Liver (tissue), 9 donors: Measurements from ENCODE around the gene ABCB1. TPM values are rescaled to one million over a fixed set of nuclear protein-coding genes. Genes with fewer than 3 reads are reported as not detected.

ENCODE experiments used
- DNase-seq: peaks from one replicate; pipeline ENCODE4 v3.0.0-alpha.2; 2017; ENCODE audit warnings: low spot score
- H3K27ac ChIP-seq, 2 donors: one replicate each; pipeline ENCODE4 v1.7.0; 2013; ENCODE audit warnings: inconsistent platforms in 2 of 2, low read length in 2 of 2, control low read depth in 1 of 2, low read depth in 1 of 2, mild to moderate bottlenecking in 1 of 2
- H3K27me3 ChIP-seq, 4 donors: one replicate each; pipeline versions ENCODE4 v1.6.1 to v1.7.0; 2013; ENCODE audit warnings: low read length in 3 of 4, inconsistent platforms in 1 of 4, mild to moderate bottlenecking in 1 of 4, moderate library complexity in 1 of 4; ENCODE audit not compliant: control insufficient read depth in 4 of 4, insufficient read depth in 4 of 4
- H3K36me3 ChIP-seq, 4 donors: one replicate each; pipeline versions ENCODE4 v1.6.1 to v1.7.0; 2013; ENCODE audit warnings: low read length in 3 of 4, mild to moderate bottlenecking in 3 of 4, low read depth in 1 of 4, moderate library complexity in 1 of 4; ENCODE audit not compliant: control insufficient read depth in 4 of 4, insufficient read depth in 3 of 4
- H3K4me1 ChIP-seq, 4 donors: one replicate each; pipeline versions ENCODE4 v1.6.1 to v1.7.0; 2013; ENCODE audit warnings: low read length in 3 of 4, mild to moderate bottlenecking in 3 of 4, moderate library complexity in 1 of 4; ENCODE audit not compliant: control insufficient read depth in 4 of 4, insufficient read depth in 4 of 4
- H3K4me3 ChIP-seq, 3 donors: one replicate each; pipeline versions ENCODE4 v1.6.1 to v1.7.0; 2013; ENCODE audit warnings: low read length in 3 of 3, control low read depth in 1 of 3, low read depth in 1 of 3, mild to moderate bottlenecking in 1 of 3
- H3K9ac ChIP-seq, 2 donors: one replicate each; pipeline ENCODE4 v1.7.0; 2013; ENCODE audit warnings: low read length in 2 of 2, mild to moderate bottlenecking in 2 of 2, moderate library complexity in 2 of 2, control low read depth in 1 of 2, low read depth in 1 of 2
- H3K9me3 ChIP-seq, 4 donors: one replicate each; pipeline versions ENCODE4 v1.6.1 to v1.7.0; 2013; ENCODE audit warnings: low read length in 3 of 4; ENCODE audit not compliant: control insufficient read depth in 4 of 4
- FOXA1 ChIP-seq: IDR thresholded peaks from 2 replicates; pipeline ENCODE4 v1.6.1; 2016; ENCODE audit warnings: antibody characterized with exemption
- FOXA2 ChIP-seq: IDR thresholded peaks from 2 replicates; pipeline ENCODE4 v1.6.1; 2016; ENCODE audit warnings: antibody characterized with exemption
- HNF4A ChIP-seq, 2 donors: conservative IDR thresholded peaks; 2 replicates each; pipeline ENCODE4 v1.6.1; 2016; ENCODE audit warnings: antibody characterized with exemption in 2 of 2, mild to moderate bottlenecking in 2 of 2
- RAD21 ChIP-seq, 2 donors: IDR thresholded peaks; 2 replicates each; pipeline ENCODE4 v1.6.1; 2016; ENCODE audit warnings: antibody characterized with exemption in 2 of 2, mild to moderate bottlenecking in 2 of 2
- RXRA ChIP-seq, 2 donors: IDR thresholded peaks; 2 replicates each; pipeline ENCODE4 v1.6.1; 2017 to 2018; ENCODE audit warnings: antibody characterized with exemption in 2 of 2, mild to moderate bottlenecking in 1 of 2
- SP1 ChIP-seq: IDR thresholded peaks from 2 replicates; pipeline ENCODE4 v1.6.1; 2018; ENCODE audit warnings: antibody characterized with exemption, mild to moderate bottlenecking
- WGBS: extraction: QIAGEN DNeasy Blood & Tissue Kit; methylation state at CpG from one replicate; pipeline ENCODE4 v1.1.7; 2013; 5-methylcytosine and 5-hydroxymethylcytosine counted together
- polyA plus RNA-seq, 2 donors: library from polyadenylated mRNA; stranded (reverse) in 1 of 2; unstranded in 1 of 2; fragments of 200-250 nt in 1 of 2; fragments of >200 nt in 1 of 2; fragmentation: Nextera tagmentation in 1 of 2; extraction: Ambion mirVana in 1 of 2; gene quantifications; one replicate each; pipeline versions ENCODE4 v1.2.1 to v1.2.3, GENCODE V29; 2013 to 2015
- total RNA-seq, 2 donors: library from RNA; depleted of rRNA; stranded (reverse); fragments of >200 nt; gene quantifications; one replicate each; pipeline ENCODE4 v1.2.3, GENCODE V29; 2014
- TF ChIP-seq, protein P1 (sequence below): fragments of 150-350 bp; IDR thresholded peaks from 2 replicates; pipeline ENCODE4 v1.5.1; 2017; ENCODE audit warnings: improper control_type of control experiment, low read depth, low read length; ENCODE audit not compliant: missing input control
- TF ChIP-seq, protein P2 (sequence below): IDR thresholded peaks from 2 replicates; pipeline ENCODE4 v1.6.1; 2016; ENCODE audit warnings: antibody characterized with exemption
- TF ChIP-seq, protein P3 (sequence below): IDR thresholded peaks from 2 replicates; pipeline ENCODE4 v1.6.1; 2016; ENCODE audit warnings: antibody characterized with exemption
- TF ChIP-seq, protein P4 (sequence below): IDR thresholded peaks from 2 replicates; pipeline ENCODE4 v1.6.1; 2016; ENCODE audit warnings: antibody characterized with exemption
- donor health status: healthy.
- donor health status: healthy.
- donor health status: healthy.
- donor health status: healthy.
- donor health status: healthy.

The ABCB1 gene
- total and polyA plus RNA-seq, 4 donors, result 11.9 to 53.2 (median 21.0) TPM

DNA sequence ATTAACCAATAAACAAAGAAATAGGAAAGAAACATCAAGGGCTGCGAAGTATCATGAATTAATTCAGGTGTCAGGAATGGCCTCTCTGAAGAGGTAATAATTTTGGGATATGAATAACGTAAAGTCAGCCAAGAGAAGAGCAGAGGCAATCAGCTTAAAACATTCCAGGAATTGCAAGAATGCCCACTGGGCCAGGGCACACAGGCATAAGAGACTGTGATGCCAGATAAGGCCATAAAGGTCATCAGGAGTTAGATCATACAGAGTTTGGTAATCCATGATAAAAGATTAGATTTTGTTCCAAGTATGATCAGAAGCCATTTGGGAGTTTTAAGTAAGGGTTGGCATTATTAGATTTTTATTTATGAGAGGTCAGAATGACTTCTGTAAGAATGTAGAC is 72.0 kb downstream of the ABCB1 start:
- no peak overlapping the region for H3K9ac ChIP-seq
- no peak for TF ChIP-seq RAD21 (IDR thresholded peaks at IDR 0.05)
- TF ChIP-seq, protein P1, sequence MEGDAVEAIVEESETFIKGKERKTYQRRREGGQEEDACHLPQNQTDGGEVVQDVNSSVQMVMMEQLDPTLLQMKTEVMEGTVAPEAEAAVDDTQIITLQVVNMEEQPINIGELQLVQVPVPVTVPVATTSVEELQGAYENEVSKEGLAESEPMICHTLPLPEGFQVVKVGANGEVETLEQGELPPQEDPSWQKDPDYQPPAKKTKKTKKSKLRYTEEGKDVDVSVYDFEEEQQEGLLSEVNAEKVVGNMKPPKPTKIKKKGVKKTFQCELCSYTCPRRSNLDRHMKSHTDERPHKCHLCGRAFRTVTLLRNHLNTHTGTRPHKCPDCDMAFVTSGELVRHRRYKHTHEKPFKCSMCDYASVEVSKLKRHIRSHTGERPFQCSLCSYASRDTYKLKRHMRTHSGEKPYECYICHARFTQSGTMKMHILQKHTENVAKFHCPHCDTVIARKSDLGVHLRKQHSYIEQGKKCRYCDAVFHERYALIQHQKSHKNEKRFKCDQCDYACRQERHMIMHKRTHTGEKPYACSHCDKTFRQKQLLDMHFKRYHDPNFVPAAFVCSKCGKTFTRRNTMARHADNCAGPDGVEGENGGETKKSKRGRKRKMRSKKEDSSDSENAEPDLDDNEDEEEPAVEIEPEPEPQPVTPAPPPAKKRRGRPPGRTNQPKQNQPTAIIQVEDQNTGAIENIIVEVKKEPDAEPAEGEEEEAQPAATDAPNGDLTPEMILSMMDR, result no peak
- H3K27ac ChIP-seq, result no peak overlapping the region
- DNase-seq, result no peak
- peaks cover 2 to 26% (median 3%) of the 10 kb centered on the region in 4 donors for H3K36me3 ChIP-seq
- H3K27me3 ChIP-seq, result no peaks in the 10 kb centered on the region
- H3K4me1 ChIP-seq, result no peaks in the 10 kb centered on the region
- no peaks in the 10 kb centered on the region for H3K9me3 ChIP-seq
- 89% methylated on average over 2 of the region's 2 CpGs for WGBS
- H3K4me3 ChIP-seq, result no peak overlapping the region

DNA sequence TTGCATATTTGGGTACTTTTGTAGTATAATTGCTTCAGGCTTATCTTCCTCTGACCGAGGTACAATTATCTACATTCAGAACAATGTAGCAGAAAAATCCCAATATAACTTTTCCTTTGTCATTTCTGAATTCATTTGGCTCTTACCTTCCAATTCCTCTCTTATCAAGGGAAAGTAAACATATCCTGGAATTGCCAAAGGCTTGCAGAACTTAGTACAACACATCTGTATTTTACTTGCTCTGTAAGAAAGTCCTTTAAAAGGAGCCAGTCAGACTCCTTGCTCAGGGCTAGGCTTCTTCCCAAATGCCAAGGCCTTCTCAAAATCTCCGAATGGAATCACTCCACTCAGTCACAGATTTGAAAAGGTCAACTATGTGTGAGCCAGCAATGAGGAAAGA is 81.9 kb downstream of the ABCB1 start:
- 72% methylated on average over 2 of the region's 2 CpGs for WGBS
- TF ChIP-seq, protein P1, result no peak
- TF ChIP-seq, protein P2, sequence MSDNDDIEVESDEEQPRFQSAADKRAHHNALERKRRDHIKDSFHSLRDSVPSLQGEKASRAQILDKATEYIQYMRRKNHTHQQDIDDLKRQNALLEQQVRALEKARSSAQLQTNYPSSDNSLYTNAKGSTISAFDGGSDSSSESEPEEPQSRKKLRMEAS, result no peak
- TF ChIP-seq FOXA1, result no peak
- peak in 1 of 2 donors; percentile 9 for TF ChIP-seq HNF4A (conservative IDR thresholded peaks at IDR 0.05)
- TF ChIP-seq, protein P3, sequence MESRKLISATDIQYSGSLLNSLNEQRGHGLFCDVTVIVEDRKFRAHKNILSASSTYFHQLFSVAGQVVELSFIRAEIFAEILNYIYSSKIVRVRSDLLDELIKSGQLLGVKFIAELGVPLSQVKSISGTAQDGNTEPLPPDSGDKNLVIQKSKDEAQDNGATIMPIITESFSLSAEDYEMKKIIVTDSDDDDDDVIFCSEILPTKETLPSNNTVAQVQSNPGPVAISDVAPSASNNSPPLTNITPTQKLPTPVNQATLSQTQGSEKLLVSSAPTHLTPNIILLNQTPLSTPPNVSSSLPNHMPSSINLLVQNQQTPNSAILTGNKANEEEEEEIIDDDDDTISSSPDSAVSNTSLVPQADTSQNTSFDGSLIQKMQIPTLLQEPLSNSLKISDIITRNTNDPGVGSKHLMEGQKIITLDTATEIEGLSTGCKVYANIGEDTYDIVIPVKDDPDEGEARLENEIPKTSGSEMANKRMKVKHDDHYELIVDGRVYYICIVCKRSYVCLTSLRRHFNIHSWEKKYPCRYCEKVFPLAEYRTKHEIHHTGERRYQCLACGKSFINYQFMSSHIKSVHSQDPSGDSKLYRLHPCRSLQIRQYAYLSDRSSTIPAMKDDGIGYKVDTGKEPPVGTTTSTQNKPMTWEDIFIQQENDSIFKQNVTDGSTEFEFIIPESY, result no peak
- Histone ChIP-seq H3K9ac (no peak overlapping the region), H3K4me1 (no peaks in the 10 kb centered on the region), H3K27ac (no peak overlapping the region), H3K9me3 (no peaks in the 10 kb centered on the region), H3K36me3 (peaks cover 4 to 15% (median 10%) of the 10 kb centered on the region in 4 donors), H3K4me3 (no peak overlapping the region), H3K27me3 (no peaks in the 10 kb centered on the region)
- no peak for DNase-seq

DNA sequence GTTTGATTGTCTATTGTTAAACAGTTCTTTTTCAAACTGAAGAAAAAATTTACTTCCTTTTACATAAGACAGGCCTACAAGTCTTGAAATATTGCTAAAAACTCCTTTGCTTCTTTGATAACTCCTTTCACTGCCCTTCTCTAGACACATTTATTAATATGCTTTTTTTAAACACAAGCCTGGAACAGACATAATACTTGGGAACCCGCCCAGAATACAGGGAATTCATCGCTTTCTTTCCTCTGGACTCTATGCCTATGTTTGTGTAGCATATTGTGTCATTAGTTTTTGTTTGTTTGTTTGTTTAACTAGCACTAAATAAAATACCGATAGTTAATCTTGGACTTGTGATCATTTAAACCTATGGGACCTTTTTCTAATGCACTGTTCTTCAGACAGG is 82.8 kb downstream of the ABCB1 start:
- Histone ChIP-seq H3K27ac (no peak overlapping the region), H3K9me3 (no peaks in the 10 kb centered on the region)

More for the DNA sequence above, 82.8 kb downstream of the ABCB1 start:
- Histone ChIP-seq H3K36me3 (peaks cover 4 to 22% (median 14%) of the 10 kb centered on the region in 4 donors), H3K4me3 (no peak overlapping the region), H3K9ac (no peak overlapping the region), H3K4me1 (no peaks in the 10 kb centered on the region), H3K27me3 (no peaks in the 10 kb centered on the region)
- no peak for DNase-seq
- no peak for TF ChIP-seq FOXA2
- no peak for TF ChIP-seq RXRA (IDR thresholded peaks at IDR 0.05)
- TF ChIP-seq, protein P4, sequence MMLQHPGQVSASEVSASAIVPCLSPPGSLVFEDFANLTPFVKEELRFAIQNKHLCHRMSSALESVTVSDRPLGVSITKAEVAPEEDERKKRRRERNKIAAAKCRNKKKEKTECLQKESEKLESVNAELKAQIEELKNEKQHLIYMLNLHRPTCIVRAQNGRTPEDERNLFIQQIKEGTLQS, result no peak
- TF ChIP-seq, protein P1, result no peak
- TF ChIP-seq SP1, result no peak
- no peak for TF ChIP-seq FOXA1
- WGBS, result 91% methylated on average over 3 of the region's 3 CpGs
